Memory B cell (primary cell): ENCODE measurements around the gene PRPF6.
"Not testable (repeated sequence)": the region's sequence is repeated elsewhere in the genome, so short reads cannot be mapped to it uniquely, and the experiment has no call there.

Experiments
- ATAC-seq: fragments of 150-1000 bp; cut with Tn5 transposase; 2 replicates; pipeline ENCODE4 v1.10.0; 2021; ENCODE audit warnings: low read depth, mild to moderate bottlenecking, moderate library complexity
- DNase-seq, 2 donors: peaks; one replicate each; pipeline ENCODE4 v3.0.0; 2022; ENCODE audit warnings: low spot score in 2 of 2
- H3K27ac Mint-ChIP-seq: one replicate; pipeline ENCODE4 v1.8.0; 2022; ENCODE audit warnings: mild to moderate bottlenecking, moderate library complexity, mixed read lengths
- H3K27me3 Mint-ChIP-seq: one replicate; pipeline ENCODE4 v1.8.0; 2022; ENCODE audit warnings: mixed read lengths
- H3K36me3 Mint-ChIP-seq: one replicate; pipeline ENCODE4 v1.8.0; 2022; ENCODE audit warnings: mild to moderate bottlenecking, mixed read lengths
- H3K4me1 Mint-ChIP-seq: one replicate; pipeline ENCODE4 v1.8.0; 2022; ENCODE audit warnings: mixed read lengths
- H3K4me3 Mint-ChIP-seq: one replicate; pipeline ENCODE4 v1.8.0; 2022; ENCODE audit warnings: mild to moderate bottlenecking, moderate library complexity, mixed read lengths
- H3K9me3 Mint-ChIP-seq: one replicate; pipeline ENCODE4 v1.8.0; 2022; ENCODE audit warnings: mixed read lengths

Gene PRPF6

DNA sequence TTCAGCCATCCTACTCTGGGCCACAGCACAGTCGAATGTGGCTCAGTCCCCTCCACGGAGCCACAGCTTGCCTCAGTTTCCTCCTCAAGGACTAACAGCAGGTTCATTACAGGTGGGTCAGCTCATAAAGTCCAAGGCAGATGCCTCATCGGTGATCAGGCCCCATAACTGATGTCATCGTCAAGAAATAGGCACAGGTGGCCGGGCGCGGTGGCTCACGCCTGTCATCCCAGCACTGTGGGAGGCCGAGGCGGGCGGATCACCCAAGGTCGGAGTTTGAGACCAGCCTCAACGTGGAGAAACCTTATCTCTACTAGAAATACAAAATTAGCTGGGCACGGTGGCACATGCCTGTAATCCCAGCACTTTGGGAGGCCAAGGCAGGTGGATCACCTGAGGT lies 28.2 kb upstream of the PRPF6 start:
- DNase-seq (no peak), ATAC-seq (no peak)
- Mint-ChIP-seq H3K36me3 (no peaks in the 10 kb centered on the region), H3K4me3 (peak overlapping the region; percentile 8), H3K27ac (no peak overlapping the region), H3K4me1 (peaks cover 56% of the 10 kb centered on the region), H3K27me3 (no peaks in the 10 kb centered on the region), H3K9me3 (no peaks in the 10 kb centered on the region)

DNA sequence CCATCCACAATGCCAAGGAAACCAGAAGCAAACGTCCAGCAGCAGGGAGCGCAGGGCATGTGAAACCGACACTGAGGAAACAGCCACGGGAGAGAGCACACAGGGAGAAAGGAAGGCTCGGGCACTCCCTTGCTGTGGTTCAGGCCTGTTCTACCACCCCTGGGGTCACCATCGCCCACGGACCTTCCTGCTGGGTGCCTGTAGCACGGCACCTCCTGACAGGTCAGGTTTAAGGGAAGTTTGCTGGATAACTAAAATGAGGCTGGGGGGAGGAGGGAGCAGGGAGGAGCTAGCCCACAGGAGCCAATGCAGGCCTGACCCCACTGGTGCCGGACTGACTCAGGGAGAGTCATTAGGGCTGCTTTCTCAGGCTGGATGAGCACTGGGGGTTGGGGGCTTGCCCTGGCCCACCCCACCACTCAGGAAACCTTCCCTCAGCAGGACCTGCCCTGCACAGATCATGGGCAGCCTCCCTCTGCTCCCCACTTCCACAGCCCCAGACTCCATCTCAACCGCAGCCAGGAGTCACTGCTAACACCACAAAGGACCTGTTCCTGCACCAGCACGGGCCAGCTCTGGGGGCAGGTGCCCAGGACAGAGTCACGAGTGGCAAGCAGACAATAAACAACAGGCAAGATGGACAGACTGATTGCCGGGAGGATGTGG lies 27.0 kb upstream of the PRPF6 start:
- no peaks in the 10 kb centered on the region for H3K36me3 Mint-ChIP-seq
- no peak for DNase-seq
- H3K4me3 Mint-ChIP-seq, result peak overlapping the region; percentile 87
- no peak for ATAC-seq
- H3K4me1 Mint-ChIP-seq, result peaks cover 48% of the 10 kb centered on the region
- peak overlapping the region; percentile 51 for H3K27ac Mint-ChIP-seq
- H3K27me3 Mint-ChIP-seq, result no peaks in the 10 kb centered on the region
- H3K9me3 Mint-ChIP-seq, result no peaks in the 10 kb centered on the region

DNA sequence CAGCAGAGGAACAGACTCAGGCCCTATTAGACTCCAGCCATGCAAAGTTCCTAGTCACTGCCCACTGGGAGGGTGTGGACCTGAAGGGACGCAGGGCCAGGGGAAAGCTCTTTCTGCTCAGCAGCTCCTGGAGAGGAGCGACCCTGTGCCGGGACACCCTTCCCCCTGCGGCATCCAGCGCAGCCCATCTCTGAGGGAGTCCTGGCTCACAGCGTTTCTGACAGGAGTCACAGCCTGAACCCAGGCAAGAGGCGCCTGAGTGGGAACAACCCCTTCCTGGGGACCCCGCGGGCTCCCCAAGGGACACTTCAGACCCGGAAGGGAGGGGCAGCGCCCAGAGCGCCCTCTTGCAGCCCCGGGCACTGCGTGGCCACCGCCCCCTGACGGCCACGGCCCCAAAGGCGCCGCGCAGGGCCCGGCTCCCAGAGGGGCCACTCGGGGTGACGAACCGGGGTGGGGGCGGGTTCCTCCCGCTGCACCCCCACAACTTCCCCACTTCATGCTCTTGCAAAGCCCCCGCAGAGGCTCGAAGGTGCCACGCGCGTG lies 25.6 kb upstream of the PRPF6 start:
- Mint-ChIP-seq H3K4me3 (peak overlapping the region; percentile 87), H3K27ac (peak overlapping the region; percentile 47), H3K9me3 (no peaks in the 10 kb centered on the region), H3K4me1 (peaks cover 38% of the 10 kb centered on the region), H3K36me3 (no peaks in the 10 kb centered on the region), H3K27me3 (no peaks in the 10 kb centered on the region)
- peak in 1 of 2 donors; percentile 25 for DNase-seq
- ATAC-seq, result peak; percentile 2

DNA sequence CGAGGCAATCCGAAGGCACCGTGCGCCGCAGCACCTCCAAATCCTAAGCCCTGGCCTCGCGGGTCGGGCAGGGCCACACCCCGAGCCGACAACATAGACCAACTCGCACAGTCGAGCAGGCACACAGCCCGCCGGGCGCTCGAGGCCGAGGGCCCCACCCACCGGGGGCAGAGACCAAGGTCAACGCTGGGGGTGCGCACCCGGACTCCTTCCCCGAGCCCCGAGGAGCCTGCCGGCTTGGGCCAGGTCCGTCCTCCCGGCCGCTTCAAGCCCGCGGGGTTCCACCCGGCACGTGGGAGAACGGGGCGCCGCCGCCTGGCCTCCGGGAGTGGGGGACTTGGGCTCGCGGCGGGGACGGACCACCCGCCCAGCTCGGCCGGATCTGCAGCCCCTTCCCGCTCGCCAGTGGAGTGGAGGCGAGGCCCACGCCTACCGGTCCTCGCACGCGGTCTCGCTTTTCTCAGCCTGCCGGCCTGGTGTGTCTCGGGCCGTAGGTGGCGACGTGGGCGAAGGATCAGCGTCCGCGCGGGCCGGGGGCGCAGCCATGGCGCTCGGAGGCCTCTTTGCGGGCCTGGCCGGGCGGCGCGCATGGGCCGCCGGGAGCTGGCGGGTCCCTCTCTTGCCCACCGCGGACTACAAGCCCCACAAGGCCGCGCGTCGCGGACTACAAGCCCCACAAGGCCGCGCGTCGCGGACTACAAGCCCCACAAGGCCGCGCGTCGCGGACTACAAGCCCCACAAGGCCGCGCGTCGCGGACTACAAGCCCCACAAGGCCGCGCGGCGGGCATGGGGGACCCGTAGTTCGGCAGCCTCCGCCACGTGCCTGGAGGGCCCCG lies 24.9 kb upstream of the PRPF6 start, which contains the start of gene UCKL1:
Gene UCKL1, minus strand, starts transcription at position 590 of the 837 bp plus-strand sequence. Its CDS starts 44 bp downstream, at position 546.
- ATAC-seq (peak; percentile 79), DNase-seq (peak; percentile 86)
- Mint-ChIP-seq H3K36me3 (no peaks in the 10 kb centered on the region), H3K27ac (peak within 1 kb of the TSS; percentile 47), H3K4me3 (peak within 1 kb of the TSS; percentile 87), H3K9me3 (no peaks in the 10 kb centered on the region), H3K27me3 (no peaks in the 10 kb centered on the region), H3K4me1 (peaks cover 34% of the 10 kb centered on the region)

DNA sequence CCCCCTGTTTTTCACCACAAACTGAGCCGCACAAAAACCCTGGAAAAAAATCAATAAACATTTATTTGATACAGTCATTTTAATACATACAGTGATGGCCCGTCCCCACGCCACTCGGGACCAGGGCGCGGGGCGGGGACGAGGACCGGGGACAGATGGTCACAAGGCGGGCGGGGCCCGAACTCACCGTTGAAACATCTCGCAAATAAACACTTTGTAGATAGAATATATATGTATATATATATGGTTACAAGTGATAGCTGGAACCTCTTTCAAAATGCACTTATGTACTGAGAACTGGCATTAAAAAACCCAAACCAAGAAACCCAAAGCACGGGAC lies 24.3 kb upstream of the PRPF6 start:
- Mint-ChIP-seq H3K27me3 (no peaks in the 10 kb centered on the region), H3K27ac (peak overlapping the region; percentile 47), H3K4me1 (peaks cover 31% of the 10 kb centered on the region), H3K4me3 (peak overlapping the region; percentile 82), H3K9me3 (no peaks in the 10 kb centered on the region), H3K36me3 (peaks cover 4% of the 10 kb centered on the region)
- no peak for DNase-seq
- ATAC-seq, result peak; percentile 5

DNA sequence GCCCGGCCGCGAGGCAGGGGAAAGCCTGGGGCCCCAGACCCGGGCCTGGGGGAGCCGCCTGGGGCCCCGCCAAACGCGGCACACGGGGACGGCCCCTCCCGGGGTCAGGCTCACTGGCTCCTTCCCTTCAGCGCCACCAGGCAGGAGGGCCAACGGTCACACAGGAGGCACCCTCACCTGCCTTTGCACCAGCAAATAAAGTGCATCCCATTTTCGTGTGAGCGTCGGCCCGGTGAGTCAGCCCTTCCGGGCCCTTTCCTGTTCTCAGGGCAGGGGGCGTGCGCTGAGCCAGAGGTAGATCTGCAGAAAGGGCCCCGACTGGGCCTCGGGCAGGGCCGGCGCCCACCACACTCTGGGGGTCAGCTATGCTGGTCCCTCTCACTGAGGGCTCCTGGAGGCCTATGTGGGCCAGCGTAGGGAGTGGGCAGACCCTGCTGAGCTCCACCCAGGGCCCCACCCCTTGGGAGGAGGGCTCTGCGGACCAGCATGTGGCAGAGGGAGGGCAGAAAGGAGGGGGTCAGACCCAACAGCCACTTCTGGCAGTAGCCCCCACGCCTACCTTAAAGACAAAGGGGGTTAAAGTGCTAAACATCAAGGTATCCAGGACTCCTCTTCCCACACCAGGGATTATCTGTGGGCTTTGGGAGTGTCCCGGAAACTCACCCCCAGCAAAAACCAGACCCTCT lies 23.8 kb upstream of the PRPF6 start:
- DNase-seq, result no peak
- Mint-ChIP-seq H3K27me3 (no peaks in the 10 kb centered on the region), H3K9me3 (no peaks in the 10 kb centered on the region), H3K27ac (no peak overlapping the region), H3K36me3 (peaks cover 4% of the 10 kb centered on the region), H3K4me1 (peaks cover 28% of the 10 kb centered on the region), H3K4me3 (peak overlapping the region; percentile 82)
- peak; percentile 15 for ATAC-seq

DNA sequence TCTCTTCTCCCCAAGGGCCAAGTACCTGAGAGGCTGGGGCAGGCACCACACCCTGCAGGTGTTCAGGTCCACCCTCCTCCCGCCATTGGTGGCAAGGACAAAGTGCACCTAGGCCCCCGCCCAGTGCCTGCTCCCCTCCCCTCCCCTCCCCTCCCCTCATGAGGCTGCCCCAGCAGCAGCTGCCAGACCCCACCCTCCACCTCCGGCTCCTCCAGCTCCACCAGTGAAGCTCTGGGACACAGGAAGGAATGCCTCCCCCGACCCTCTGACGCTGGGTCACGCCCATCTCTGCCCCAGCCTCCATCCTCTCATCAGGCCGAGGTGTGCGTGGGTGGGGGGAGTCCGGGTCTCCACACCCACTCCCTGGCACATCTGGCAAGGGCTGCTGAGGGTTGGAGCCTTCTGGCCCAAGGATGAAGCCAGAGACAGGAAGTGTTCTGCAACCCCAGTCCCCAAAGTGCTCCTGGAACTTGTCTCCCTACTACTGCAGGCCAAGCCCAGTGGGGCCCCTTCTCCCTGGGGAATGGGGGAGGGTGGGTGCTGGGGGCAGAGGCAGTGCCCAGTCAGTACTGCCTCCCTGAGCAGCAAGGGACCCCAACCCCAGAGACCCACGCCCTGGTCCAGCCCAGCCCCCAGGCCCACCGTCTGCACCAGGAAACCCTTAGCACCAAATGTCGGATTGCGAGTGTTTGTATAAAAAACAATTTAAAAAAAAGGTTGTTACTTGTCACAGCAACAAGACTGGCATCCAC lies 23.1 kb upstream of the PRPF6 start:
- ATAC-seq, result no peak
- H3K9me3 Mint-ChIP-seq, result no peaks in the 10 kb centered on the region
- H3K27ac Mint-ChIP-seq, result no peak overlapping the region
- H3K27me3 Mint-ChIP-seq, result no peaks in the 10 kb centered on the region
- DNase-seq, result no peak
- H3K36me3 Mint-ChIP-seq, result peaks cover 8% of the 10 kb centered on the region
- peak overlapping the region; percentile 82 for H3K4me3 Mint-ChIP-seq
- H3K4me1 Mint-ChIP-seq, result peaks cover 25% of the 10 kb centered on the region

DNA sequence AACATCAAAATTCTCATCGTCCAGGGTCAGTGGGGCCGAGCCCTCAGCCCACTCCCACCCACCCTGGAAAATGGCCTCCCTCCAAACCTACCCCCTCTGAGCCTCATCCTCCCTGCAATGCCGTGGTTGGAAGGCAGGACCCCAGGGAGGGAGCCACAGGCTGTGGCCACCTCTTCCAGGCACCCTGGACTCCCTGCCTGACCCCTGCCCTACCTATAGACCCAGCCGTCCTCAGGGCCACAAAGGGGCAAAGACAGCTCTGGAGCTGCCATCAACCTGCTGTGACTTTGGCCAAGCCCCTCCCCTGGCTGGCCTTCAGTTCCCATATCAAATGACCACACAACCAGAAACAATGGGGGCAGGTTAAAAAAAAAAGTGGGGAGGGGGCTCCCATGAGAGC lies 22.5 kb upstream of the PRPF6 start:
- no peak for ATAC-seq
- peak overlapping the region; percentile 47 for H3K4me3 Mint-ChIP-seq
- peaks cover 9% of the 10 kb centered on the region for H3K36me3 Mint-ChIP-seq
- H3K4me1 Mint-ChIP-seq, result peaks cover 24% of the 10 kb centered on the region
- H3K9me3 Mint-ChIP-seq, result no peaks in the 10 kb centered on the region
- no peak for DNase-seq
- no peaks in the 10 kb centered on the region for H3K27me3 Mint-ChIP-seq
- no peak overlapping the region for H3K27ac Mint-ChIP-seq

DNA sequence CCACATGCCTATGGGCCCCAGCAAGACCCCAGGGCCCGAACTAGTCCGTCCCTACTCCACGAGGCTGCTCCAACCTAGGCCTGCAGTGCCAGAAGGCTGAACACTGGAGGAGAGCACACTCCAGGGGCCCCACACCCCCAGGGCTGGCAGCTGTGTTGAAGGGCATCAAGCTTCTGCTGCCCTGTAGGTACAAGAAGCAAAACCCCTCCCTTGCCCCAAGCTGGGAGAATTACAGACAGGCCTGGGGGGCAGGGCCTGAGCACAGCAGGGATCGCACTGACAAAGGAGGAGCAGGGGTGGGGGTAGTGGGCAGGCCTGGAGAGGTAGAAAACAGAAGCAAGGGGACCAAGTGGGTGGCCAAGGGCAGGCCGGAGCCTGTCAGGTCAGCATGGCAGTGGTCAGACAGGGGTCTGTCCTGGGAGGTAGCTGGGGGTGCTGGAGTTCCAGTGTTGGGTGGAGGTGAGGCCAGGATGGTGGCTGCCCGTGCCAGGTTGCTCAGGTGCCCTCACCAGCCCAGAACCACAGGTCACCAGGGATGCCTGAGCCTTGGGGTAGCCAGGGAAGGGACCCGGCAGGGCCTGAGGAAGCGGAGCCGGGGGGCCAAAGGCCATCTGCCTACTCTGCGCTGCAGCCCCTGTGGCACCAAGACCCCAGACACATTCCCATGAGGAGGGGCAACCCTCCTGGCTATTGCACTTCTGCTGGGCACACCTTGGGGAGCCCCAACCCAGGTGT lies 21.8 kb upstream of the PRPF6 start:
- no peak overlapping the region for H3K27ac Mint-ChIP-seq

DNA sequence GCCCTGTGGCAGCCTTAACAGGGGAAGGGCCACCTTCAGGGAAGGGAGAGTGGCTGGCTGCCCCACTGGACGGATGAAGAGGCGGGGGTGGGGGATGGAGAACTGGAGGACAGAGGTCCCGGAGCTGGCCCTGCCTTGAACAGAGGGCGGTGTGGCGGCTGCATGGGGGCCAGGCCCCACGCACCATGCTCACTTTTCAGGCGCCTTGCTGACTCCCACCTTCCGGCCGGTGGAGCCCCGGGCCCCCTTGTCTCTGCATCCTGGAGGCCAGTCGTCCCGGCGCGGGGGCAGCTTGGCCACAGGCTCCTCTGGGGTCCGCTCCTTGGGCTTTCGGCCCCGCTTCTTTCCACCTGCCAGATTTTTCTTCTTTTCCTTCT lies 21.2 kb upstream of the PRPF6 start:
- no peak overlapping the region for H3K27ac Mint-ChIP-seq
- no peaks in the 10 kb centered on the region for H3K27me3 Mint-ChIP-seq
- DNase-seq, result no peak
- H3K4me3 Mint-ChIP-seq, result no peak overlapping the region
- peaks cover 9% of the 10 kb centered on the region for H3K36me3 Mint-ChIP-seq
- no peak for ATAC-seq
- no peaks in the 10 kb centered on the region for H3K9me3 Mint-ChIP-seq
- H3K4me1 Mint-ChIP-seq, result peaks cover 13% of the 10 kb centered on the region

More for the DNA sequence above, 21.8 kb upstream of the PRPF6 start:
- Mint-ChIP-seq H3K4me1 (peaks cover 18% of the 10 kb centered on the region), H3K9me3 (no peaks in the 10 kb centered on the region), H3K4me3 (no peak overlapping the region), H3K27me3 (no peaks in the 10 kb centered on the region), H3K36me3 (peaks cover 9% of the 10 kb centered on the region)
- no peak for ATAC-seq
- no peak for DNase-seq

DNA sequence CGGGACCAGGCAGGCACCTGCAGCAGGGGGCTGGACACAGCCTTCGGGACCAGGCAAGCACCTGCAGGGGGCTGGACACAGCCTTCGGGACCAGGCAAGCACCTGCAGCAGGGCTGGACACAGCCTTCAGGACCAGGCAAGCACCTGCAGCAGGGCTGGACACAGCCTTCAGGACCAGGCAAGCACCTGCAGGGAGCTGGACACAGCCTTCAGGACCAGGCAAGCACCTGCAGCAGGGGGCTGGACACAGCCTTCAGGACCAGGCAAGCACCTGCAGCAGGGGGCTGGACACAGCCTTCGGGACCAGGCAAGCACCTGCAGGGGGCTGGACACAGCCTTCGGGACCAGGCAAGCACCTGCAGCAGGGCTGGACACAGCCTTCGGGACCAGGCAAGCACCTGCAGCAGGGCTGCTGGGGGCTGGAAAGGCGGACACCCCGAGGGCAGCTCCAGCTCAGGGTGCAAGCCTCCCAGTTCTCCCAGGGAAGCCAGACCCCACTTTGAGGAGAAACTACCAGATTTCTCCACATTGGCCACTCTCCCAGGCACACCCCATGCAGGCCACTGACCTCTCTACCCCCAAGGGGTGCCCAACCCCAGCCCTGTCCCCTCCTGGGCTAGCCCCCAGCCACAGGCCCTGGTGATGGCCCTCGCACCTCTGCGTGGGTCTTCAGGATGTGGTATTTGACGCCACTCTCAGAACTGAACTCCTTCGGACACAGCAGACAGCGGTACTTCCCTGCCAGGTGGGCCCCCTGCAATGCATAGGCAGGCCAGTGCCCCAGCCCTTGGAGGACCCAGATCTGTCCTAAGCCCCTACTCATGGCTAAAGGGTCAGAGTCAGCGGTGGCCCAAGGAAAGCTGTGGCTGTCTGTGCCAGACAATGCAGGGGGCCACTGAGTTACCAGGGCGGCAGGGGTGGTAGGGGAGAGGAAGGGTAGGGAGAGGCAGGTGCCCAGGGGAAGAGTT lies 20.0 kb upstream of the PRPF6 start:
- peaks cover 11% of the 10 kb centered on the region for H3K36me3 Mint-ChIP-seq
- not testable (repeated sequence) for H3K4me3 Mint-ChIP-seq, H3K27ac Mint-ChIP-seq, H3K27me3 Mint-ChIP-seq, ATAC-seq, DNase-seq, H3K9me3 Mint-ChIP-seq
- peaks cover 10% of the 10 kb centered on the region for H3K4me1 Mint-ChIP-seq

DNA sequence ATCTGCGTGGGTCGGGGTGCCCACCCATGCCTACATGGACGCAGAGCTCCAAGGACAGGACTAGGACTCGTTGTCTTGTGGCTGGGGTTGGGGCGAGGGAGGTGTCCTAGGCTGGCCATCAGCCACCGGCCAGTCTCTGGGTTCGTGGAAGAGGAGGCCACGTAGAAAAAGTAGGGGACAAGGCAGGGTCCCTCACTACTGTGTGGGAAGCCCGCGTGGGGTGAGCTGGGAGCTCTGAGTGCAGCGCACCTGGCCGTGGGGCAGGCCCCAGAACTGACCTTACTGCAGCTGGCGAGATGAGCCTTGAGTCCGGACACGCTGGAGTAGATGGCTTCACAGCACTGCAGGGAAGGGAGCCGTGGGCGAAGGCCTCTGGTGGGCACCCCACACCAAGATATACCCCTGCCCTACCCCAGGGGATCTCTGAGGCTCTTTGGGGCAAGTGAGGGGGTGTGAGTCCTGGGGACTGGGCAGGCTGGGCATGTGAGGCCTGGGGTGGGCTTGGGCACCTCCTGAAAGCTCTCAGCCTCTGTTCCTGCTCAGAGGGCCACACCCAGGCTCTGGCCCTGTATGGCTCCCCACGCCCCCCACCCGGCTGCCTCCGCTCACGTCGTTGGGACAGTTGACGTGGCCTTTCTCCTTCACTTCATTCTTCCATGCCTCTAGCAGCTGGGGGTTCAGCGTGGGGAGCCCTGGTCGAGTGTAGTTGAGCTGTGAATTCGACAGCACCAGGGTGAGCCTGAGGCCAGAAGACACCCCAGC lies 19.1 kb upstream of the PRPF6 start:
- H3K36me3 Mint-ChIP-seq, result peaks cover 14% of the 10 kb centered on the region
- H3K9me3 Mint-ChIP-seq, result peaks cover 3% of the 10 kb centered on the region
- H3K27ac Mint-ChIP-seq, result no peak overlapping the region
- DNase-seq (no peak), ATAC-seq (no peak)
- peaks cover 10% of the 10 kb centered on the region for H3K4me1 Mint-ChIP-seq
- H3K27me3 Mint-ChIP-seq, result no peaks in the 10 kb centered on the region
- H3K4me3 Mint-ChIP-seq, result no peak overlapping the region
